HCT116 (cell line): ENCODE data around the gene AOC3.

Experiments
- CEBPB ChIP-seq: IDR thresholded peaks from 2 replicates; pipeline ENCODE4 v1.6.1; 2012; ENCODE audit warnings: low read depth
- EGR1 ChIP-seq: IDR thresholded peaks from 2 replicates; pipeline ENCODE4 v1.6.1; 2012; ENCODE audit warnings: low read depth
- POLR2A ChIP-seq: IDR thresholded peaks from 2 replicates; pipeline ENCODE4 v1.7.0; 2011; ENCODE audit warnings: borderline replicate concordance; ENCODE audit not compliant: insufficient read depth, insufficient read length; ENCODE audit errors: extremely low read depth
- POLR2AphosphoS5 ChIP-seq: IDR thresholded peaks from 2 replicates; pipeline ENCODE4 v1.6.1; 2011; ENCODE audit warnings: mild to moderate bottlenecking, low read depth, low read length, moderate library complexity
- SP1 ChIP-seq: IDR thresholded peaks from 2 replicates; pipeline ENCODE4 v1.6.1; 2012; ENCODE audit warnings: low read depth
- TF ChIP-seq, protein P1 (sequence below), 3 experiments: fragments of 200-600 bp in 1 of 3; sonication (generic) in 1 of 3; IDR thresholded peaks in 2 of 3; conservative IDR thresholded peaks in 1 of 3; 2 replicates each; pipeline ENCODE4 v1.5.1; 2012 to 2017; ENCODE audit warnings: low read depth in 2 of 3, low read length in 2 of 3, antibody characterized with exemption in 1 of 3, borderline replicate concordance in 1 of 3, control low read depth in 1 of 3, mild to moderate bottlenecking in 1 of 3, mixed read lengths in 1 of 3, mixed run types in 1 of 3, moderate library complexity in 1 of 3; ENCODE audit not compliant: insufficient read depth in 1 of 3

GRCh38 chr17:42827472-42827871 is 23.5 kb upstream of the AOC3 start:
- TF ChIP-seq, protein P1, sequence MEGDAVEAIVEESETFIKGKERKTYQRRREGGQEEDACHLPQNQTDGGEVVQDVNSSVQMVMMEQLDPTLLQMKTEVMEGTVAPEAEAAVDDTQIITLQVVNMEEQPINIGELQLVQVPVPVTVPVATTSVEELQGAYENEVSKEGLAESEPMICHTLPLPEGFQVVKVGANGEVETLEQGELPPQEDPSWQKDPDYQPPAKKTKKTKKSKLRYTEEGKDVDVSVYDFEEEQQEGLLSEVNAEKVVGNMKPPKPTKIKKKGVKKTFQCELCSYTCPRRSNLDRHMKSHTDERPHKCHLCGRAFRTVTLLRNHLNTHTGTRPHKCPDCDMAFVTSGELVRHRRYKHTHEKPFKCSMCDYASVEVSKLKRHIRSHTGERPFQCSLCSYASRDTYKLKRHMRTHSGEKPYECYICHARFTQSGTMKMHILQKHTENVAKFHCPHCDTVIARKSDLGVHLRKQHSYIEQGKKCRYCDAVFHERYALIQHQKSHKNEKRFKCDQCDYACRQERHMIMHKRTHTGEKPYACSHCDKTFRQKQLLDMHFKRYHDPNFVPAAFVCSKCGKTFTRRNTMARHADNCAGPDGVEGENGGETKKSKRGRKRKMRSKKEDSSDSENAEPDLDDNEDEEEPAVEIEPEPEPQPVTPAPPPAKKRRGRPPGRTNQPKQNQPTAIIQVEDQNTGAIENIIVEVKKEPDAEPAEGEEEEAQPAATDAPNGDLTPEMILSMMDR (IDR thresholded peaks at IDR 0.05 in 2 of 3, conservative IDR thresholded peaks at IDR 0.05 in 1 of 3; ENCODE audit: borderline replicate concordance in 1 of 3, insufficient read depth in 1 of 3, low read depth in 2 of 3, low read length in 2 of 3): no peak
- no peak for TF ChIP-seq POLR2A
- no peak for TF ChIP-seq EGR1
- no peak for TF ChIP-seq SP1
- TF ChIP-seq CEBPB: no peak
- no peak for TF ChIP-seq POLR2AphosphoS5
